DMS 273 (cell line): ENCODE data around the gene DOP1A.
"Not testable (repeated sequence)": the region's sequence is repeated elsewhere in the genome, so short reads cannot be mapped to it uniquely, and the experiment has no call there.

Experiments used
- DNase-seq: peaks from one replicate; lab custom pipeline; 2025; ENCODE audit not compliant: unreplicated experiment; lab: John Stamatoyannopoulos, UW

Gene DOP1A

DNA sequence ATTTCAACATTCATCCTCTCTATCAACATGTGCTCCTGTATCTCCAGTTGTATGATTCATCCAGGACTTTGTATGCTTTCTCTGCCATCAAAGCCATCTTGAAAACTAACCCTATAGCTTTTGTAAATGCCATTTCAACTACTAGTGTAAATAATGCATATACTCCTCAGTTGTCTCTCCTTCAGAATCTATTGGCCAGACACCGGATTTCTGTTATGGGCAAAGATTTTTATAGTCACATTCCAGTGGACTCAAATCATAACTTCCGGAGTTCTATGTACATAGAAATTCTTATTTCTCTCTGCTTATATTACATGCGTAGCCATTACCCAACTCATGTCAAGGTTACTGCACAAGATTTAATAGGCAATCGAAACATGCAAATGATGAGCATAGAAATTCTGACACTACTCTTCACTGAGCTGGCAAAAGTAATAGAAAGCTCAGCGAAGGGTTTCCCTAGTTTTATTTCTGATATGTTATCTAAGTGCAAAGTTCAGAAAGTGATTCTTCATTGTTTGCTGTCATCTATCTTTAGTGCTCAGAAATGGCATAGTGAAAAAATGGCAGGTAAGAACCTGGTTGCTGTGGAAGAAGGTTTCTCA, 70.7 kb downstream of the DOP1A start:
- DNase-seq: no peak

DNA sequence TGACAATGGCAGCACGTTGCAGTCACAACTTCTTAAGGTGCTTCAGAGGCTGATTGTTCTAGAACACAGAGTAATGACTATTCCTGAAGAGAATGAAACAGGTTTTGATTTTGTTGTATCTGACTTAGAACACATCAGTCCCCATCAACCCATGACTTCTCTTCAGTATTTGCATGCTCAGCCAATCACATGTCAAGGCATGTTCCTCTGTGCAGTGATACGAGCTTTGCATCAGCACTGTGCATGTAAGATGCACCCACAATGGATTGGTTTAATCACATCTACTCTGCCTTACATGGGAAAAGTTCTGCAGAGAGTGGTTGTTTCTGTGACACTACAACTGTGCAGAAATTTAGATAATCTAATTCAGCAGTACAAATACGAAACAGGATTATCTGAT, 71.3 kb downstream of the DOP1A start:
- DNase-seq: no peak

DNA sequence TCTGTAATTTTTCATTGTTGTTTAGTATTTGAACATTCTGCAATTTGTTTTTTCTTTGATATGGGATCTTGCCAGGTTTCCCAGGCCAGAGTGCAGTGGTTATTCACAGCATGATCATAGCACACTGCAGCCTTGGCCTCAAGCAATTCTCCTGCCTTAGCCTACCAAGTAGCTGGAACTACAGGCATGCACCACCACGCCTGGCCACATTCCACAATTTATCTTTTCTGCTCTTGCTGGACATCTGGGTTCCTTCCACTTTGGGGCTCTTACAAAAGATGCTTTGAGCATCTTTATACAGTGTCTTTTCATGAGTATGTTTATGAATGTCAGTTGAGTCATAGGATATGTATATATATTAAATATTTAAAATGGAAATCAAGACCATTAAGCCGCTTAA, 83.6 kb downstream of the DOP1A start:
- DNase-seq: no peak

DNA sequence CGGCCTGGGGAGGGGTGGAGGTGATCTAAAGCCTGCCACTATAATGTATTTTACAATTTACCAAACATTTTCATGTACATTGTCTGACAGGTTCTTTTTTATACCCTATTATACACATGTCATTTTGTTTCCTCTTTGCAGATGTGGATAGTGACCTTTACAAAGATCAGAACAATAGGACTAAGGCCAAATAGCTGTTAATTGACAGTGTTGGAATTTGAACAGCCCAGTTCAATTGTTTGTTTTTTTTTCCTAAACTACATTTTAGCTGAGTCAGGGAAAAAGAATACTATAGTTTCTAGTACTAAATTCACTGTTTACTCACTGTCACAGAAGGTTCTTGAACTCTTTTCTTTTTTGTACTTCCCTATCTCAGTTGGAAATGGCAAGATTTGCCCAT, 85.4 kb downstream of the DOP1A start:
- no peak for DNase-seq

DNA sequence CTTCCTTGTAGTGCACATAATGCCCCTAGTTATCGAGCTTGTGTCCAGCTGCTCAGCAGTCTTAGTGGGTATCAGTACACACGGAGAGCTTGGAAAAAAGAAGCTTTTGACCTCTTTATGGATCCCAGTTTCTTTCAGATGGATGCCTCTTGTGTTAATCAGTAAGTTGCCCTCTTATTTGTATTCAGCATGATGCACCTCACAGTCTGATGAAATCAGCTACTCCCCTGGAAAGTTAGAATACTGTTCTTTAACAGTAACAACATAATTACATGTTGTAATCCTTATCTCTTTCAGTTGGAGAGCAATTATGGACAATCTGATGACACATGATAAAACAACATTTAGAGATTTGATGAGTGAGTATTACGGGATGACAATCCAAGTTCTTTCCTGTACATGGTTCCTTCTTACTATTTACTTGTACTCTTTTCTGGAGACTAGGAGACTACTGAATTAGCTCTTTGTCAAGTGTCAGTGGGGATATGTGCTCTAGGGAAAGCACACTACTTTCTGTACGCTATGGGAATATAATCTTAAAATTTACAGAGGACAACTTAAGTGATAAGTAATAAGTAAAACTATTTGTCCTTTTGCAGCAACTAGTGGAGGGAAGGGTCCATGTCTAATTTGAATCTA, 86.5 kb downstream of the DOP1A start:
- peak; percentile 12 for DNase-seq

DNA sequence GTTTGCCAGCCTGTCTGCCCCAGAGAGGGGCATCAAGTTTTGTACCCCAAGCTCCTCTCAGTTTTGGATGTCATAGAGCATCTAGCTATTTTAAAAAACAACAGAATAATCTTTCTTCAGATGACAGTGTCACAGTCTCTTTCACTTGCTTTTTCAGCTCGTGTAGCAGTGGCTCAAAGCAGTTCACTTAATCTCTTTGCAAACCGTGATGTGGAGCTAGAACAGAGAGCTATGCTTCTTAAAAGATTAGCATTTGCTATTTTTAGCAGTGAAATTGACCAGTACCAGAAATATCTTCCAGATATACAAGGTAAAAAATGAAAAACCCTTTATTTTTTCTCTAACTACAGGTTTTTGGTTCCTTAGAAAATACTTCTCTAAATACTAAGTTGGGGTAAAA, 88.3 kb downstream of the DOP1A start:
- no peak for DNase-seq

DNA sequence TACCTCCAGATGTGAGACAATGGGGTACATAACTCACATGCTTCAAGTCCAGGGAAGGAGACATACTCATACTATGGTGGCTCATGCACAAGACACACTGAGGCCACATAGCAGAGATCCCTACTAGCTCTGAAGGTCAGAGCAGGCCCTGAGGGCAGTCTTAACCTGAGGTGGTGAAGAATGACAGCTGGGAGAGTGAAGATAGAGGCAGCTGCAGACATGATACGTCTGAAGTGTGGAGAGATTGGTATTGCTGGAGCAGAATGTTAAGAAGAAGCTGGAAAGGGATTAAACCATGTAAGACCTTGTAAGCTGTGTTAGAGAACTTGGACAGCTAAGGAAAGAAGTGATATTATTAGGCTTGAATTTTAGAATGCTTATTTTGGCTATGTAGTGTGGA, 92.7 kb downstream of the DOP1A start:
- no peak for DNase-seq

DNA sequence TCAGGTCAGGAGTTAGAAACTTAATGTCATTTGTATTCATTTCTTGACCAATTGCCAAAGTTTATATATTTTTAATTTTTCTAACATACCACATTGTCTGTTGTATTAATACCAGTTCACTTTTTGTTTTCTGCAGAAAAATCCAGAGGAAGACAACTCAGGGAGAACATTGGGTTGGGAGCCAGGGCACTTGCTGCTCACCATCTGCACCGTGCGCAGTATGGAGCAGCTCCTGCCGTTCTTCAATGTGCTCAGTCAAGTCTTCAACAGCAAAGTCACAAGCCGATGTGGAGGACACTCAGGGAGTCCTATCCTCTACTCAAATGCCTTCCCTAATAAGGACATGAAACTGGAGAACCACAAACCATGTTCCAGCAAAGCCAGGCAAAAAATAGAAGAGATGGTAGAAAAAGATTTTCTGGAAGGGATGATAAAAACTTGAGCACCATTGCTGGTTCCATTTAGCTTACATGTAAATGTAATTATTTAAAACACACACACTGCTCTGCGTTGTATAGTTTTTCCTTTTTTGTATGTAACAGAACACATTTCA, 100.3 kb downstream of the DOP1A start:
- DNase-seq: no peak

DNA sequence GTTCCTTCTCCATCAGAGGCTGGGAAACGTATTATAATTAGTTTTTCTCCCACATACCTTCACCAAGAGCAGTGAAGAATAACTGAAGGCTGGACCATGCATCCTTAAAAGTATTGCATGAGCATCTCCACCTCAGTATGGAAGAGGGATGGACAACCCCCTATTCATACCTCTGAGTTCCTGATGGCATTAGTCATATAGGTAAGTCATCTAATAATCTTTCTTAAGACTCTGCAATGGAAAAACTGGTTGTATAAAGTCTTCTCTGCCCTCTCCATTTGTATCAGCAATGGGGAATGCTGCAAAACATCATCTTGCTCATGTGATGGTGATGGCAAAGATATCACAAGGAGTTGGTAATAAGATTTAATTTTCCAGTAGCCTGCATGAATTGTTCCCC, 101.1 kb downstream of the DOP1A start:
- no peak for DNase-seq

DNA sequence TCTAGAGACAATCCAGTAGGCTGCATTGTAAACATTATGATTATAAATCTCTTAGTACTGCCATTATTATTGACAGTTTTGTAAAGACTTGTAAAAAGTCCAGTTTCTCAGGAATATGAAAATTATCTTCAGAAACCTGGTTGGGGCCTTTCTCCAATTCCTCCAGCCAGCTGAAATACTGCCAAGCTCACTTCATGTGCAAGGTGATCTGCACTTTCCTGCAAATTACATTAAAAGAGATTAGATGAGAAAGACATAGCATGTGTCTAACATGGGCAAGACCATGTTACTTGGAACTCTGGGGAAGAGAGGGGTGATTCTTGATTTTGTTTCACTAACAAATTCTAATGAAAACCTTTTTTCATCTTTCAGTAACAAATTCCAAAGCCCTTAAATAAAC, 101.6 kb downstream of the DOP1A start:
- no peak for DNase-seq

DNA sequence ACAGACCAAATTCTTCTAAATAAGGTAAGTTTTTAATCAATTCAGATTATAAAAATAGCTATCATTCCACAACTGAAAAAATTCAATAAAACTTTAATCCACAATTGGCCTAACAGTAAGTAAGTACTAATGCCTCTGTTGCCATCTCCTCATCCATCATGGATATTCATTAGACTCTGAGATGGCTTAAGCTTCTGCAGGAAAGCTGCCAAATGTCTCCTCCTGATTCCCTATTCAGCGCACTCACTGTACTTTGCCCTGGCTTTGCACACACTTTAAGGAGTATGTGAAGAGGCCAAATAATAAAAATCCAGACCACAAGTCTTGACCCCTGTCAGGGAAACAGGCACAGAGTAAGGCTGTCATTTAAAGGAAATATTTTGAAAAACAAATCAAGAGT, 102.0 kb downstream of the DOP1A start:
- no peak for DNase-seq

DNA sequence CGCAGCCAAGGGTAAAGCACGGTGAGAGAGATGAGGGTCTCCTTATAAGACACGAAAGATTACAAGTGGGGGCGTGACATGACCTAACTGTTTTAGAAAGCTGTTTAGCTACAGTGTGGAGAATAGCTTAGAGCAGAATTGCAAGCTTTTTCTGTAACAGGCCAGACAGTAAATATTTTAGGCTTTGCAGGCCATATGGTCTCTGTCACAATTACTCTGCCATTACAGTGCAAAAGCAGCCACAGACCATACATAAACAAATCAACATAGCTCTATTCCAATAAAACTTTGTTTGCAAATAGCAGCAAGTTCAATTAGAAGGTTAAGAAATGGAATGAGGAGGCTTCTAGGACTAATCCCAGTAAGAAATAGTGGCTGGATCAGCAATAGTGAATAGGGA, 108.8 kb downstream of the DOP1A start:
- DNase-seq: no peak

DNA sequence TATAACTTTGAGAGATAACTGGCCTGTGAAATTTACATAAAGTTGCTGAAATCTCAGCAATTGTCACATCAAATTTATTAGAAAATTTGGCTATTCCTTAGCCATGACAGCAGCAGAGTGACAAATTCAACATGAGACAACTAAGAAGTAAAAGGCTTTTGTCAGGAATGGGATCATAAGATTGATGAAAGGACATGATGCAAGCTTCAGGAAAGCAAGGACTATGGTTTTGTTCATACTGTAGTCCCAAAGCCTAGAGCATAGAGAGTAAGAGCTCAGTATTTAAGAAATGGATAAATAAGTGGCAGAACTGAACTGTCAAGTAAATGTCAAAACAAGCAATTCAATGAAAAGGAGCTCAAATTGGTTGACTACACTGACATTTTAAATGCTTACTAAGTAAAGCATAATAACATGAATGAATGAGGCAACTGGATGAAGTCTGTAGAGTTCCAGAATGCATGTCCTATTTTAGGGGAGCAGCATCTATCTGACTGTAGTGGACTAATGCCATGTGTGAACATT, 113.0 kb downstream of the DOP1A start:
- no peak for DNase-seq

DNA sequence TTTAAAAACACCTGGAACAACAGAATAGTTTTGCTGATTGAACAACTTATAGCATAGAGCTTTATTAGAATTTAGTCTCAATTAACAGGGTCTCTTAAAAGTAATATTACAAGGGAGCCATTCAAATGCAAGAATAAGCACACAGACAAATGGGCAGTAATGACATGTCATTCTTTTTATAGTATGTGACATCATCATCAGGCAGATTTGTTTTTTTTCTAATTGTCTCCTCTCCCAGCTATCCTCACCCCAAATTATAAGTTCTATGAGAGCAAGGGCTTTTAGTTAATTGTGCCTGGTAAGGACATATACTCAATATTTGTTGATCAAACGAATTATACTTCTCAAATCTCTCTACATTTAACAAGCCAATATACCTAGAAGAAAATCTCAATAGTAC, 114.6 kb downstream of the DOP1A start:
- DNase-seq: no peak

DNA sequence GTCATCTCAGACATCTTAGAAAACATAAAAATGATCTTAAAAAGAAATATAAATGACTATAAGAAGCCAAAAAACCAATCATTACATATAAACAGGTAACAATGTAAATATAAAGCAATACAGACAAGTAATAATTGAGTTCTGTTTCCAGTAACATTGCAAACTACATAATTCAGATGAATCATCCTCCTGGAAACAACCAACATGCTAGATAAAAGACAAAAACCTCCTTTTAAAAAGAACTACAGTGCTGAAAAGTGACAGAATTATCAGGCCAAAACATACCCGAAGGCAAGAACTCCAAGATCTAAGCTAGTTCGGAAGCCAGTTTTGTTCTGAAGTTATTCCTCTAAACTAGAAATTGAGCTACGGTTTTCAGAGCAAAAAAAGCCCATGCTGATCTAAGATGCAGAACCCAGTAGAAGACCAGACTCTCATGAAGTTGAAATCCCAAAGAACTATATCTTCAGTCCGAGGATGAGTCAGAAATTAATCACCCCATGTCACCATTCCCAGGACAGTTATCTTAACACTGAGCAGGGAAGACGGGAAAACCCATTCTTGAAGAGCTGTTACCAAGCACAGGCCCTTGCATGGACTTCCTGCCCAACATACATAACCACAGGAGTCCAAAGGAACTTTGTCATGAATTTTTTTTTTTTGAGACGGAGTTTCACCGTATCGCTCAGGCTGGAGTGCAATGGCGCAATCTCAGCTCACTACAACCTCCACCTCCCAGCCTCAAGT, 115.8 kb downstream of the DOP1A start:
- DNase-seq: no peak

DNA sequence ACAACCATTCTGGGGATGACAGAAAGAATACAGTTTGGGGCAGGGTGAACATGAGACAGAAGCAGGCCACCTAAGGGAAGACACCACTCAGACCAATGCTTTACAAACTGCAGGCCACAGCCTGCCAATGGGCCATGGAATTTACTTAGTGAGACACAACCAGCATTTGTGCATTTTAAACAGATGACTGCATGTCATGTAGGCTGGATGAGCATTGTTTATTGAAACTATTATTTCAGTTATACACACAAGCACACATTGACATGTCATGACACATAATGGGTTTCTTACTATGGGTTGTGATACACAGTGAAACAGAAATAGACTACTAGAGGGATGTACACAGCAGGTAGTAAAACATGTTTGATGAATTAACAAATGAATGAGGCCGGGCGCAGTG, 117.6 kb downstream of the DOP1A start:
- DNase-seq: no peak

DNA sequence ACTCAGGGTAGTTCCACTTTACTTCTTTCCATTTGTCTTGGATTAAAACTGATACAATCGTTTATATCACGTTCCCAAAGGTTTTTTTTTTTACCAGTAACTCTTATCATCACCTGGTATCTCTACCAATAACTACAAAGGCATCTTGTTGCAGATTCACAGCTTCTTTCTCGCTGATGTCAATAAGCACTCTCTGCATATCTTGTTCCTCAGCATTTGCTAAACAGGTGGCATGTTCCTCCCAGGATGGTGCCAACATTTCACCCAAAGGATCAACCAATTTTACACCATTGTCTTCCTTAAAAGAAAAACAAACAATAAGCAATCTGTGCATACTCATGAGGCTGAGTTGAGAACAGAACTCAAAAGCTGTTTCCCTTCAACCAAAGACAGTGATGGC, 121.0 kb downstream of the DOP1A start:
- no peak for DNase-seq

DNA sequence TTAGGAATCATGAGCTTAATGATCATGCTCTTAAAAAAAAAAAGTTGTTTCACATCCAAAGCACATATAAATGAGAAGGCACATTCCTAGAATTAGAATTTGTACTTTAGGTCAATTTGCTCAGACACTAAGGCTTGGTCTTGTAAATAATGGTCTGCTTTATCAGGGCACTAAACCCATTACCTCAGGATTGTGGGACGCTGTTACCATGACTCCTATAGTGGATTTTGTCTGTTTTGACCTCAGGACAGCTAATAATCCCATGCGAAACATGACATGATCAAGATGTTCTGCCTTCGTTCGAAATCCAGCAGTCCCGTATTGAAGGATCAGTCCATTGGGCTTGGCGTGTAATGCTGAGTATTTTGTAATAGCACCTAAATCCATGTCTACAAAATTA, 123.2 kb downstream of the DOP1A start:
- DNase-seq: no peak

DNA sequence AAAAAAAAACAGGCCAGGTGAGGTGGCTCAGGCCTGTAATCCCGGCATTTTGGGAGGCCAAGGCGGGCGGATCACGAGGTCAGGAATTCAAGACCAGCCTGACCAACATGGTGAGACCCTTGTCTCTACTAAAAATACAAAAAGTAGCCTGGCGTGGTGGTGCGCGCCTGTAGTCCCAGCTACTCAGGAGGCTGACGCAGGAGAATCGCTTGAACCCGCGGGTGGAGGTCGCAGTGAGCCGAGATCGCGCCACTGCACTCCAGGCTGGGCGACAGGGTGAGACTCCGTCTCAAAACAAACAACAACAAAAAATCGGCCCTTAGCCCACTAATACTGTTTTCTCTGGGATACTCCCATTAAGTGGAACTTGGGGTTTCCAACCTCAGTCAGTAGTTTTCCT, 124.5 kb downstream of the DOP1A start:
- DNase-seq: not testable (repeated sequence)

DNA sequence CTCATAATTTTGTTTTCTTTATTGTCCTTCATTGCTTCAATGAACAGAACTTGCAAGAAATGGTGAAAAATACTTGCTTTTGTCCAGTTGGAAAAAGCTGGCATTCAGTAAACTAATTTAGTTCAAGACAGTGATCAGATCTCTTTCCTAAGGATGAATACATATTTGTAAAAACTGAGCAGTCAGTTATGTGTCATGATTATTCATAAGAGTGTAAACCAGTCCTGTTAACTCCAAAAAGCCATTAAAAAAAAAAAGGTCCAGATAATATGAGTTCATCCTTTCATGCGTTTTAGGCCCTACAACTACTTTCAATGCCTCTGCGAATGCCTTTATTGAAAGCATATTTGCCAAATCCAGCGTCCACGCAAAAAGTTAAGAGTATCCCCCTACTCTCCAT, 125.0 kb downstream of the DOP1A start:
- DNase-seq: no peak

DNA sequence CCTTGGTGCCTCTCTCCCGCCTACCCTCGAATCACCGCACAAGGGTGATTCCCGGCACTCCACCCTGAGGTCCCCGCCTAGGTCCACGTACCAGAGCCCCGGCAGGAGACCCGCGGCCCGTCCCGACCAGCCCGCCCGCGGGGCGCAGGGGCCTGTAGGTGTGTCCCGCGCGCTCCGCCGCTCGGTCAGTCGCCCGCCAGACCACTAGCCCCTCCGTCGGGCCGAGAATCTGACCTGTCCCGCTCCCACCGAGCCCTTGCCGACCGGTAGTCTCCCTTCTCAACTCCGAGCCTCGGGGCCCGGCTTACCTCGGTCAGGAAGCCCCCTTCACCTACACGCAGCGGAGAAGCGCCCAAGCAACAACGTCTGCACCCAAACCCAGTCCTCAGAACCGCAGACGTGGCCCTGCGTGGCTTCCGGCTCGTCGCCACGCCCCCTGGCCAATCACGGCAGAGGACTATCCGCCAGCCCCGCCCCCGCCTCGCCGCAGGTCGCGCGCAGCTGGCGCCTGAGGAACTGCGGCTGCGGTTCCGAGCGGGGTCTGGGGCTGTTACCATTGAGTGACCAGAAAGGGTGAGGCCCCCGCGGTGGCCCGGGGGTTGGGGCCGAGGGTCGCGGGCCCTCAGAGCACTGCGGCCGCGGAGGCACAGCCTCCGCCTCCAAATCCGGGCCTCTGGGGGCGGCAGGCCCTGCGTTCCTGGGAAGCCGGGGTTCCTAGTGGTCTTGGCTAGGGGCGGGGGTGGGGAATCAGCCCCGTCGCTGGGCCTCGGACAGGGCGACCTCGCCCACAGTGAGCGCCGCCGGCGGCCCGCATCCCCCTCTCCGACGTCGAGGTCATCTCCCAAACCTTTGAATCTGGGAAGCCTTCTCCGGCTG, 125.6 kb downstream of the DOP1A start, which contains the start of the genes PGM3 and RWDD2A:
Gene PGM3 (minus strand): TSS at position 395 of the 876 bp plus-strand sequence. CDS start 2,253 bp downstream, outside the sequence.
Gene RWDD2A (plus strand): TSS at position 487 of the 876 bp plus-strand sequence. CDS start 1,095 bp downstream, outside the sequence.
- peak; percentile 95 for DNase-seq
